ENCODE data around the gene CADPS. TPM values are rescaled to one million over a fixed set of nuclear protein-coding genes. Genes with fewer than 3 reads are reported as not detected.

Gene CADPS
- total and polyA plus RNA-seq, 5 experiments from 2014 or later, result not detected

DNA sequence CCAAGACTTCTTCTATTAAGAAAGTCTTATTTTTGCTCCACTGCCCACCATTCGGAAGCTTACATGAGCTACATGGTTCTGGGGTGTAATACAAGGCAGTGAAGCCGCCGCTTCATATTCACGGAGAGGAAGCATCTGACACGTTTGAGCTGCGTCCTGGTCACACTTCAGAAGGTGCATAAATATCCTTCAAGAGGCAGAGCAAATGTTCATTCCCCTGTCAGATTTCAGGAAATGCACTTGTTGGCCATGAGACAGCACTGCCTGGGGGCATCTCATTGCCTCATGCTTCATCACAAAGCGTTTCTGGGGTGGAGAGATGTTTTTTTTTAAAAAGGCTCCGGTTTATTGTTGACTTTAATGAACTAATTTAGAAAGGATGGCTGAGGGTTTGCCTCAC lies 119.9 kb downstream of the CADPS start:
- ATAC-seq, result no peak
- DNase-seq, result no peak
- no peak overlapping the region for H3K4me3 Mint-ChIP-seq
- H3K4me1 Mint-ChIP-seq, result no peaks in the 10 kb centered on the region
- peaks cover 0 to 19% (median 3%) of the 10 kb centered on the region in 9 donors for H3K9me3 Mint-ChIP-seq
- H3K27me3 Mint-ChIP-seq, result peaks cover 0 to 10% (median 0%) of the 10 kb centered on the region in 5 donors
- POLR2A ChIA-PET, result no interaction called here
- no peaks in the 10 kb centered on the region for H3K36me3 Mint-ChIP-seq
- no peak overlapping the region for H3K27ac Mint-ChIP-seq

DNA sequence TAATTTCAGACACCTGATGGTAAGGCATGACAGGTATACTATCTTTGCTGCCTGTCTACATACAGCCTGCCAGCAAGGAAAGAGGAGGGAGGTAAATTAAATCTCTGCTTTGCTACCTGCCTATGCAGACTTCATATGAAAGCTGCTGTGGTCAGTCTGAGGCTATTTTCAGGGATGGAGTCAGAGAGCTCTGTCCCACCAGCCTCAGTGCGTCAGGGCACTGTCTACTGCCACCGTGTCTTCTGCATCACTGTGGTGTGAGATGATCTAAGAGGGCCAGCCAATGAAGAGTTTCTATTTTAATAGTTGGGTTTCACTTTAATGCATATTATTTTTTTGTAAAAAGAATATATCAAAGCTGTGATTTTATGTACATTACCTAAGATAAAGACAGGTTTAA lies 125.6 kb downstream of the CADPS start:
- no peaks in the 10 kb centered on the region for H3K27me3 Mint-ChIP-seq
- ATAC-seq, result no peak
- no peak for DNase-seq
- no peaks in the 10 kb centered on the region for H3K4me1 Mint-ChIP-seq
- POLR2A ChIA-PET, result no interaction called here
- H3K27ac Mint-ChIP-seq, result no peak overlapping the region
- peaks cover 0 to 12% (median 0%) of the 10 kb centered on the region in 9 donors for H3K9me3 Mint-ChIP-seq
- no peaks in the 10 kb centered on the region for H3K36me3 Mint-ChIP-seq
- H3K4me3 Mint-ChIP-seq, result no peak overlapping the region

DNA sequence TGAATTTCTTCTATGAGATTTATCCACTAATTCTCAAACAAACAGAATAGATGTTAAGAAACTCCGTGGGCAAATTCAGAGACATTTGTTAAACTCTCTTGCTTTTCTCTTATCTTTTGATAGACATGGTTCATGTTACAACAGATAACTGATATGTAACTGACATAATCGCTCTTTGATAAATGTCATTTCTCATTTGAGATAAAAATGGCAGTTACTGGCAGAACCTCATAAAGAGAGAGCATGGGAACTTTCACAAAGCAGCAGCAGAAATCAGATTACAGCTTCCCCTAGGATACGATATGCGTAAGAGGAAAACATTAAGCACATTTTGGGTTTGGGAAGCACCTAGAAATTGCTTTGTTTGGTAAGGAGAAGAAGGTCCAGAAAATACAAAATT lies 126.1 kb downstream of the CADPS start:
- H3K27me3 Mint-ChIP-seq, result no peaks in the 10 kb centered on the region
- H3K4me1 Mint-ChIP-seq, result no peaks in the 10 kb centered on the region
- POLR2A ChIA-PET, result no interaction called here
- no peak overlapping the region for H3K27ac Mint-ChIP-seq
- no peak overlapping the region for H3K4me3 Mint-ChIP-seq
- no peaks in the 10 kb centered on the region for H3K36me3 Mint-ChIP-seq
- DNase-seq, result no peak
- peaks cover 0 to 12% (median 0%) of the 10 kb centered on the region in 9 donors for H3K9me3 Mint-ChIP-seq
- no peak for ATAC-seq

DNA sequence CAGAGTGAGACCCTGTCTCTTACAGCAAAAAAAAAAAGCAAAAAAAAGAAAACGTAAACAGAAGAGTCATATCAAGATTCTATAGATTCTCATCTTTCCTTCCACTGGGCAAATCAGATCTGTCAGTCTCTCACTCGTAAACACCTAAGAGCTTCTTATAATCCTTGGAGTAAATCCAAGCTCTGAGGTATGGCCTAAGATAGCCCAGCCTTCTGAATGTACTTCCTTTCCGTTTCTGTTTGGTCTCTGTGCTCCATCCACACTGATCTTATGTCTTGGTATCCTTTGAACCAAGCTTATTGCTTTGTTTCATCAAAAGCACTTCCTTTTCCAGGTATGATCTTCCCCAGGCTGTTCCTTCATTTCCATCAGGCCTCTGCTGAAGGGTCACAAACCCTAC lies 137.8 kb downstream of the CADPS start:
- POLR2A ChIA-PET, result no interaction called here
- Mint-ChIP-seq H3K27me3 (peaks cover 0 to 9% (median 0%) of the 10 kb centered on the region in 5 donors), H3K4me1 (no peaks in the 10 kb centered on the region), H3K4me3 (no peak overlapping the region), H3K36me3 (peaks cover 0 to 8% (median 0%) of the 10 kb centered on the region in 3 donors), H3K27ac (peak overlapping the region in 1 of 10 donors; percentile 43), H3K9me3 (peaks cover 0 to 10% (median 3%) of the 10 kb centered on the region in 9 donors)
- ATAC-seq, result no peak
- no peak for DNase-seq

DNA sequence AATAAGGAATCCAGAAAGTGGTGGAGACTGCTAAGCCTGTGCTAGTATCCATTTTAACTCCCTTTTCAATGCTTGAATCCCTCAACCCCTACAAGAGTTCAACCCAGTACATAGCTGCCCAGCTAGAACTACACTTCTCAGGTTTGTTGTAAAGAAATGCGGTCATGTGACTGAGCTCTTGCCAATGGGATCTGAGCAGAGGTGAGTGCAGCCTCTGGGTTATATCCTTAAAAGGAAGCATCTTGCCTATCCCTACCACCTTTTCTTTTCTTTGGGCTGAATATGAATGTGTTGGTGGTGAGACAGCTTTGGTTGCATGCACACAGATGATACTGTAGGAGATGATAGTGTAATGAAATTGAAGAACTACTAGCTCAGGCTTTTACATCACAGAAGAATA lies 139.7 kb downstream of the CADPS start:
- no peak for DNase-seq
- ATAC-seq, result no peak
- H3K27me3 Mint-ChIP-seq, result peaks cover 0 to 7% (median 5%) of the 10 kb centered on the region in 5 donors
- POLR2A ChIA-PET, result no interaction called here
- no peak overlapping the region for H3K27ac Mint-ChIP-seq
- no peak overlapping the region for H3K4me3 Mint-ChIP-seq
- peaks cover 0 to 8% (median 0%) of the 10 kb centered on the region in 3 donors for H3K36me3 Mint-ChIP-seq
- peaks cover 0 to 10% (median 3%) of the 10 kb centered on the region in 9 donors for H3K9me3 Mint-ChIP-seq
- no peaks in the 10 kb centered on the region for H3K4me1 Mint-ChIP-seq

DNA sequence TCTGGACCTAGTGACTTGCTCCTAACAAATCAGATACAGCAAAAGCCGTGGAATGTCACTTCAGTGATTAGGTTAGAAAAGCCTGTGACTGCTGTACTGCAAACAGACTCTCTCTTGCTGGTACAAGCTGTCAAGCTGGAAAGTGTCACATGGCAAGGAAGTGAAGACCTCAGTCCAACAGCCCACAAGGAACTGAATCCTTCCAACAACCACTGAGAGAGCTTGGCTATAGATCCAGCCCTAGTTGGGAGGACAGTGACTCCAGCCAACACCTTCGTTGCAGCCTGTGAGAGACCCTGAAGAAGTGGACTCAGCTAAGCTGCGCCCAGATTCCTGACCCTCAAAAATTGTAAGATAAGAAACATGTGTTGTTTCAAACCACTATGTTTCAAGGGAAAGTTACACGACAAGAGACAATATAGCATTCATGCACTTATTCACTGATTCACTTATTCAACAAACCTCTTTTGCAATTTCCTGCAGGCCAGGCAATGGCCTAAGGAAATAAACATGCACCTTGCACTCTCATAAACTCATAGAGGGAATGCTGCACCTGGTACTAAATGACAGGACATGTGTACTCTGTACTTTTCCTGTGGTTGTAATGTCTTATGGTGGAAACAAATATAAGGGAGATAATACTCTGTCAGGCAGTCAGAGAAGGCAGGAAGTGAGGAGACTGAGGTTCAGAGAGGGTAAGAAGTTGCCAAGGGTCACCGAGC lies 142.9 kb downstream of the CADPS start:
- Mint-ChIP-seq H3K27me3 (peaks cover 0 to 7% (median 5%) of the 10 kb centered on the region in 5 donors), H3K4me1 (no peaks in the 10 kb centered on the region), H3K9me3 (peaks cover 0 to 3% (median 0%) of the 10 kb centered on the region in 9 donors), H3K4me3 (no peak overlapping the region), H3K36me3 (no peaks in the 10 kb centered on the region), H3K27ac (no peak overlapping the region)
- POLR2A ChIA-PET, result no interaction called here
- ATAC-seq (no peak), DNase-seq (no peak)

DNA sequence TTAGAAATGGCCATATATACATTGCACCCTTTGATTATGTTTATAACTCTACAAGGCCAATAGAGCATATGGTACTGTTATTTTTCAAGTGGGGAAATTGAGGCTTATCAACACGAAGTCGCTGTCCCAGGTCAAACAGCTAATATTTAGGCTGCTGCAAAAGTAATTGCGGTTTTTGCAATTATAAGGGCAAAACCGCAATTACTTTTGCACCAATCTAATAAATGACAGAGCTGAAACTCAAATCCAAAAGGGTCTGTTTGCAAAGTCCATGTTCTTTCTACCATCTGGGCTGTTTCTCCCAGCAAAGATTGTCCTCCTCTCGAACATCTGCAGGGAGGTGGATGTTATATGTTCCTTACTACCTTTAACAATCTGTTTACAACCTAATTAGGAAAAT lies 147.2 kb downstream of the CADPS start:
- Mint-ChIP-seq H3K27ac (no peak overlapping the region), H3K9me3 (peaks cover 0 to 4% (median 0%) of the 10 kb centered on the region in 9 donors), H3K4me3 (no peak overlapping the region), H3K4me1 (no peaks in the 10 kb centered on the region), H3K27me3 (peaks cover 0 to 7% (median 3%) of the 10 kb centered on the region in 5 donors), H3K36me3 (no peaks in the 10 kb centered on the region)
- ATAC-seq, result no peak
- DNase-seq, result no peak
- POLR2A ChIA-PET, result no interaction called here

DNA sequence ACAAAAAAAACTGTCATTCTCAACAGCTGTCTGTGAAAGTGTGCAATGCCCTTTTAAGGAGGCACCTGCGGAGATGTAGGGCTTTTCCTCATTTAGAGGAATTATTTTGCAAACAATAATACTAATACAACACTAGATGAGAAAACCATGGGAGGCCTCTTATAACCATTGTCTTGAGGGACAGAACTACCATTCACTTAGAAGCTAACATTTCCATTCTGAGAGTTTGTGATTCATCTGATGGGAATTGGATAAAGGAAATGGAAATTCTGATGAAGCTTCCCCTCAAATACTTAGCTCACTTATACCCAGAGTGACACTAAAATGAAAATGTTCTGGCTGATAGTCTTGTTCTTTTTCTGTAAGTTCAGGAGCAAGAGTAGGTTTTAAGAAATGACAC lies 147.7 kb downstream of the CADPS start:
- DNase-seq, result no peak
- Mint-ChIP-seq H3K4me3 (no peak overlapping the region), H3K27me3 (peaks cover 0 to 7% (median 3%) of the 10 kb centered on the region in 5 donors), H3K4me1 (no peaks in the 10 kb centered on the region), H3K9me3 (peaks cover 0 to 4% (median 0%) of the 10 kb centered on the region in 9 donors), H3K27ac (no peak overlapping the region), H3K36me3 (no peaks in the 10 kb centered on the region)
- POLR2A ChIA-PET, result no interaction called here
- ATAC-seq, result no peak

DNA sequence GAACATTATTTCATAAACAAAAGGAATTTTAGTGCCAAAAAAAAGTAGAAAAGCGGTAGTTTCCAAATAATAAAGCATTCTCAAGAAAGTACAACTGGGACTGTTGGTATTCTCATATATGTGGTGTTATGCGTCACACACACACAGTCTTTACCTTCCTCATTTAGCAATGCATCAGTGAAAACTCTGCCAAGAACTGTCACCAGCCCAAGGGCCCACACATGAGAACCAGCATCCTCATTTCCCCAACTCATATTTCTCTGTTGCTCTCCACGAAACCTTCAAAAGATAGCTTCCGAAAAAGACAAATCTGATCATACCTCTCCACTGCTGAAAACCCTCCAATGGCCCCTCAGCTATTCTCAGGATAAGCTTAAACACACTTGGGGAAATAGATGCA lies 150.7 kb downstream of the CADPS start:
- no peak for DNase-seq
- H3K9me3 Mint-ChIP-seq, result peaks cover 0 to 4% (median 0%) of the 10 kb centered on the region in 9 donors
- H3K27ac Mint-ChIP-seq, result no peak overlapping the region
- H3K27me3 Mint-ChIP-seq, result peaks cover 0 to 7% (median 3%) of the 10 kb centered on the region in 5 donors
- no peak overlapping the region for H3K4me3 Mint-ChIP-seq
- H3K36me3 Mint-ChIP-seq, result no peaks in the 10 kb centered on the region
- no peak for ATAC-seq
- no peaks in the 10 kb centered on the region for H3K4me1 Mint-ChIP-seq
- POLR2A ChIA-PET, result no interaction called here

DNA sequence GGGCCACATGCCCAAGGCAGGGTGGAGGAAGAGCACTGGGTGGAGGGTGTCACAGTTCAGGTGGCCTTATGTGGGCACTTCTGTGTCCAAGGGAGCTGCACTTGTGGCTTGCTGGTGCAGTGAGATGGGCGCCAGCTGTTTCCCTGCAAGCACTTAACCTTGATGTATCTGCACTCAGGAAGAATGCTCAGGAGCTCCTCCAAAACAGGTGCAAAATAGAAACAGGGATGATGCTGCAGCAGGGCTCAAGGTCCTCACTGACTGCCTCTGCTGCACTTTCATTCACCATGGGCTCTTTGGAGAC lies 151.3 kb downstream of the CADPS start:
- ATAC-seq (no peak), DNase-seq (no peak)
- Mint-ChIP-seq H3K36me3 (no peaks in the 10 kb centered on the region), H3K9me3 (peaks cover 0 to 4% (median 0%) of the 10 kb centered on the region in 9 donors), H3K27me3 (peaks cover 0 to 8% (median 3%) of the 10 kb centered on the region in 5 donors), H3K27ac (no peak overlapping the region), H3K4me3 (no peak overlapping the region), H3K4me1 (no peaks in the 10 kb centered on the region)
- POLR2A ChIA-PET, result no interaction called here

DNA sequence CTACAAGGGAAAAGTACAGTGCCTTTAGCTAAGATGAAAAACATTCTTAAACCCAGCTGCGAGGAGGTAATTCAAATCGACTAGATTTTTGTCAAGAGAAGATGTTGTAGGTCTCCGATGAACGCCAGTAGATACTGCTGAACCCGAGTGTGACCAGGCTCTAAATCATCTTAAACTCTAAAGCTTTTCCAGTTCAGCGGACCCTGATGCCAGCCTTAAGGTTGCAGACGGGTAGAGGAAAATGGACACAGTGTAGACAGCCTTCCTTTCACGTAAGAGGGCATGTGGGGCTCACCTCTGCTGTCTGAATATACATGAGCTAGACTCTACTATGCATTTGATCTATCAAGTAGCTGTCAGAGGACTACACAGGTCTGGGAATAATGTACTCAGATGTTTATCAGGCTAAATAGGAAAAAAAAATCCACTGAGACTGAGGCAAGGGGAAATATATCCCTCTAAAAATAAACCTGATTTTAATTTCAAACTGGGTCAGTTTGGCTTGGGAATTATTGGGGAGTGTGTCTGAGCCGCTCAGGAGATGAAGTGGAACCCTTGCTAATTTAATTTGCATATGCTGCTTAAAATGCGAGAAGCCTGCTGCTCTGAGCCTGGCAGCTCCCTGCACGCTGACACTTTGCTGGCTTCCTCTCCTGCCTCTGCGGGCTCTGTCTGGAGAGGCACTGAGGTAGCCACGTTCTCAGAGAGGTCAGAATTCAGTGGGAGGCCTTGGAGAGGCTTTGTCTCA lies 151.9 kb downstream of the CADPS start:
- Mint-ChIP-seq H3K36me3 (no peaks in the 10 kb centered on the region), H3K27ac (no peak overlapping the region), H3K27me3 (peaks cover 0 to 8% (median 3%) of the 10 kb centered on the region in 5 donors), H3K9me3 (peaks cover 0 to 4% (median 0%) of the 10 kb centered on the region in 9 donors), H3K4me1 (no peaks in the 10 kb centered on the region), H3K4me3 (no peak overlapping the region)
- ATAC-seq (no peak), DNase-seq (no peak)
- POLR2A ChIA-PET, result no interaction called here

DNA sequence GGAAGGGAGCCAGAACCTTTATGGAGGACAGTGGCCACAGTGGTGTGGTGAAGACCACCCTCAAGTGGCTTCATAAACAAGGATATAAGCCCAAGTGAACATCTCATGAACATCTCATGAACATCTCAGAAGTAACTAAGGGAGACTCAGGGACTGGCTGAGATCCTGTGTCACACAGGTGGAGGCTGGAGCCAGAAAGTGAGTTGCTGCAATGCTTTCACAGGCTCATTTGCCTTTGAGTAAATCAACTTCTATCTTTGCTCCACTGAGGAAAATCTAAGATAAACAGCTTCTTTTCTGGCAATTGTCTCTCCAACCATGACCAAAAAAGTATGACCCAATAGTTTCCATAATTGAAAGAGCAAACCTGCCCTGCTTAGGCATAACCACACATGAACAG lies 152.9 kb downstream of the CADPS start:
- ATAC-seq (no peak), DNase-seq (no peak)
- Mint-ChIP-seq H3K4me1 (no peaks in the 10 kb centered on the region), H3K27me3 (peaks cover 3 to 11% (median 5%) of the 10 kb centered on the region in 5 donors), H3K9me3 (peaks cover 0 to 11% (median 0%) of the 10 kb centered on the region in 9 donors), H3K27ac (no peak overlapping the region), H3K36me3 (no peaks in the 10 kb centered on the region), H3K4me3 (no peak overlapping the region)
- POLR2A ChIA-PET, result no interaction called here

DNA sequence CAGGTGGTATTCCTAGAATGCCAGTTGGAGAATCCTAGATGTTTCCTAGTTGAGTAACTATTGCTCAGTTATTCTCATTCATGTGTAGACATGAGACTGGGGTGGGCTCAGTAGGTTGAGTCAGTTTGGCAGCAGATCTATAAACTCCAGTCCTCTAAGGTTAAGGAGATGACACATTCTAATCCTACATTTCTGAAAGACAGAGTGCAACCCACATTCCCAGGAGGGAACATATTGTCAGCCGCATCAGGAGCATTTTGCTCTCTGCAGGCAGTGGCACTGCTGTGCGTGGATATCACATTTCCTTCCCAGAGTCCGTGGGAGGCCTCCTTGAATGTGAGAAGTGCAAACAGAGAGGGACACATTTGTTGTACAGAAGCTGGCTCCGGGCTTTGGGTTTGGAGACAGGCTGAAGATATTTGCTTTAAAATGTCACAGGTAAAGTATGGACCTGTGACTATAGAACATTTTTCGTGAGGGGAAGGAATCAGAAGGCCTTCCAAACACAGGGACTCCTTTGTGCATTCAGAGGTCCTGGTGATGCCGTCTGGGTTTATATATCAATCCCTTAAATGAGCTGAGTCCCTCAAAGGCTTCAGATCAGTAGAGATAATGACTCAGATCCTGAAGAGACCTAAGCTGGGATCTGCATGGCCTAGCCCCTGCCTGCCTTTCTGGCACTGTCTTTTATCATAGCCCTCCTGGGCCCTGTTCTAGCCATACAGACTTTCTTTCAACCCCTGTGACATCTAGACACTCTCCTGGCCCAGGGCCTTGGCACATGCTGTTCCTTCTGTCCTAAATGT lies 156.5 kb downstream of the CADPS start:
- POLR2A ChIA-PET, result no interaction called here
- no peak overlapping the region for H3K27ac Mint-ChIP-seq
- H3K9me3 Mint-ChIP-seq, result peaks cover 0 to 15% (median 0%) of the 10 kb centered on the region in 9 donors
- peaks cover 0 to 12% (median 5%) of the 10 kb centered on the region in 5 donors for H3K27me3 Mint-ChIP-seq
- H3K4me3 Mint-ChIP-seq, result no peak overlapping the region
- no peaks in the 10 kb centered on the region for H3K4me1 Mint-ChIP-seq
- ATAC-seq (no peak), DNase-seq (no peak)
- H3K36me3 Mint-ChIP-seq, result no peaks in the 10 kb centered on the region

All from naive thymus-derived CD8-positive, alpha-beta T cell (primary cell).